Measurements from ENCODE around the gene PHKG1.
"Not testable (repeated sequence)": the region's sequence is repeated elsewhere in the genome, so short reads cannot be mapped to it uniquely, and the experiment has no call there.

The PHKG1 gene

GRCh38 chr7:56081626-56082340 lies 11.0 kb downstream of the PHKG1 start:
- DNase-seq = no peak

- DNase-seq = not testable (repeated sequence)
These were observed 11.9 kb downstream of the PHKG1 start for GRCh38 chr7:56080726-56081435.

GRCh38 chr7:56079450-56080185 lies 13.1 kb downstream of the PHKG1 start:
- DNase-seq = peak; percentile 23

- DNase-seq = no peak
These were observed 14.6 kb downstream of the PHKG1 start for GRCh38 chr7:56078196-56078595.

- DNase-seq = no peak
These were observed 15.1 kb downstream of the PHKG1 start for GRCh38 chr7:56077681-56078080.

- DNase-seq = peak; percentile 73
These were observed 18.4 kb downstream of the PHKG1 start for GRCh38 chr7:56074371-56074791.

- not testable (repeated sequence) for DNase-seq
These were observed 26.4 kb downstream of the PHKG1 start for GRCh38 chr7:56066376-56066775.

- peak; percentile 84 for DNase-seq
These were observed 28.7 kb downstream of the PHKG1 start, which contains the start of gene SUMF2 for GRCh38 chr7:56063882-56064625. SUMF2 (plus strand) TSS chr7:56064286; CDS start chr7:56064312, 26 bp downstream.

- no peak for DNase-seq
These were observed 29.3 kb downstream of the PHKG1 start for GRCh38 chr7:56063500-56063881.

GRCh38 chr7:56062382-56062781 lies 30.4 kb downstream of the PHKG1 start:
- DNase-seq = peak; percentile 72

GRCh38 chr7:56053993-56054392 lies 38.8 kb downstream of the PHKG1 start:
- no peak for DNase-seq

GRCh38 chr7:56053379-56053778 lies 39.4 kb downstream of the PHKG1 start:
- DNase-seq = no peak

- peak; percentile 99 for DNase-seq
These were observed 41.2 kb downstream of the PHKG1 start, which contains the start of the genes CCT6A and PSPH for GRCh38 chr7:56051339-56052191. CCT6A (plus strand) TSS chr7:56051765; CDS start chr7:56051849, 84 bp downstream. PSPH (minus strand) TSS chr7:56051444; CDS start chr7:56021212, 30,232 bp downstream.

GRCh38 chr7:56051053-56051338 lies 41.8 kb downstream of the PHKG1 start:
- DNase-seq = no peak

- not testable (repeated sequence) for DNase-seq
These were observed 44.0 kb downstream of the PHKG1 start for GRCh38 chr7:56048763-56049162.

- no peak for DNase-seq
These were observed 44.5 kb downstream of the PHKG1 start for GRCh38 chr7:56048245-56048644.

GRCh38 chr7:56047446-56048116 lies 45.2 kb downstream of the PHKG1 start:
- DNase-seq = not testable (repeated sequence)

- DNase-seq = peak; percentile 61
These were observed 45.9 kb downstream of the PHKG1 start for GRCh38 chr7:56046721-56047445.

- DNase-seq = not testable (repeated sequence)
These were observed 47.0 kb downstream of the PHKG1 start for GRCh38 chr7:56045758-56046157.

GRCh38 chr7:56040730-56041129 lies 52.0 kb downstream of the PHKG1 start:
- no peak for DNase-seq

All from fibroblast of skin of right quadriceps (primary cell).